Neural crest cell (in vitro differentiated cells): ENCODE data around the gene SIPA1L3. TPM values are rescaled to one million over a fixed set of nuclear protein-coding genes. Genes with fewer than 3 reads are reported as not detected.

Experiments used
- DNase-seq: peaks from one replicate; pipeline ENCODE4 v3.0.0; 2021; ENCODE audit warnings: low read depth, mixed read lengths, low spot score
- H3K27ac Mint-ChIP-seq: one replicate; pipeline ENCODE4 v1.8.0; 2021; ENCODE audit warnings: mild to moderate bottlenecking, mixed read lengths; ENCODE audit not compliant: unreplicated experiment
- H3K27me3 Mint-ChIP-seq: 2 replicates; pipeline ENCODE4 v1.8.0; 2021; ENCODE audit warnings: low read depth, mild to moderate bottlenecking, mixed read lengths
- H3K36me3 Mint-ChIP-seq: 2 replicates; pipeline ENCODE4 v1.8.0; 2021; ENCODE audit warnings: low read depth, mild to moderate bottlenecking, mixed read lengths
- H3K4me1 Mint-ChIP-seq: 2 replicates; pipeline ENCODE4 v1.8.0; 2021; ENCODE audit warnings: mixed read lengths
- H3K4me3 Mint-ChIP-seq: one replicate; pipeline ENCODE4 v1.8.0; 2021; ENCODE audit warnings: mild to moderate bottlenecking, mixed read lengths
- H3K9me3 Mint-ChIP-seq: 2 replicates; pipeline ENCODE4 v1.8.0; 2021; ENCODE audit warnings: mixed read lengths
- CTCF ChIP-seq: fragments of 200-600 bp; sonication (generic); conservative IDR thresholded peaks from 2 replicates; pipeline ENCODE4 v1.5.0; 2021; ENCODE audit warnings: antibody characterized with exemption, mild to moderate bottlenecking
- total RNA-seq: library from RNA; stranded (reverse); gene quantifications from 2 replicates; pipeline ENCODE4 v1.2.1, GENCODE V29; 2021

The SIPA1L3 gene
- total RNA-seq, 1 donor from 2014 or later: 41.2 TPM

GRCh38 chr19:38139122-38139521, 232.1 kb downstream of the SIPA1L3 start:
- no peak for DNase-seq
- H3K27me3 Mint-ChIP-seq: no peaks in the 10 kb centered on the region
- H3K27ac Mint-ChIP-seq: no peak overlapping the region

GRCh38 chr19:38141108-38141507, 234.1 kb downstream of the SIPA1L3 start:
- no peak for DNase-seq
- Mint-ChIP-seq H3K27me3 (no peaks in the 10 kb centered on the region), H3K9me3 (no peaks in the 10 kb centered on the region), H3K36me3 (peaks cover 2% of the 10 kb centered on the region), H3K4me3 (no peak overlapping the region), H3K27ac (no peak overlapping the region), H3K4me1 (peaks cover 12% of the 10 kb centered on the region)
- TF ChIP-seq CTCF: no peak

More at GRCh38 chr19:38139122-38139521, 232.1 kb downstream of the SIPA1L3 start:
- Mint-ChIP-seq H3K36me3 (peaks cover 2% of the 10 kb centered on the region), H3K4me1 (peaks cover 9% of the 10 kb centered on the region), H3K4me3 (no peak overlapping the region), H3K9me3 (no peaks in the 10 kb centered on the region)
- no peak for TF ChIP-seq CTCF

- DNase-seq: peak; percentile 63
- Mint-ChIP-seq H3K4me3 (no peak overlapping the region), H3K9me3 (no peaks in the 10 kb centered on the region), H3K36me3 (peaks cover 2% of the 10 kb centered on the region), H3K4me1 (peaks cover 12% of the 10 kb centered on the region), H3K27ac (no peak overlapping the region), H3K27me3 (no peaks in the 10 kb centered on the region)
- peak; percentile 68 for TF ChIP-seq CTCF
Observed at GRCh38 chr19:38142176-38143035, 235.4 kb downstream of the SIPA1L3 start.

GRCh38 chr19:38143847-38144246, 236.8 kb downstream of the SIPA1L3 start:
- H3K4me1 Mint-ChIP-seq: peaks cover 12% of the 10 kb centered on the region
- TF ChIP-seq CTCF: peak; percentile 18
- H3K27me3 Mint-ChIP-seq: no peaks in the 10 kb centered on the region
- H3K4me3 Mint-ChIP-seq: no peak overlapping the region
- H3K27ac Mint-ChIP-seq: no peak overlapping the region
- peaks cover 2% of the 10 kb centered on the region for H3K36me3 Mint-ChIP-seq
- H3K9me3 Mint-ChIP-seq: no peaks in the 10 kb centered on the region
- no peak for DNase-seq

- peaks cover 2% of the 10 kb centered on the region for H3K36me3 Mint-ChIP-seq
- no peak overlapping the region for H3K27ac Mint-ChIP-seq
- no peak for DNase-seq
- H3K4me3 Mint-ChIP-seq: no peak overlapping the region
- H3K27me3 Mint-ChIP-seq: no peaks in the 10 kb centered on the region
- no peaks in the 10 kb centered on the region for H3K9me3 Mint-ChIP-seq
- H3K4me1 Mint-ChIP-seq: peaks cover 10% of the 10 kb centered on the region
- no peak for TF ChIP-seq CTCF
Observed at GRCh38 chr19:38144667-38145066, 237.7 kb downstream of the SIPA1L3 start.
